HepG2 (cell line): ENCODE measurements around the gene SSNA1. TPM values are rescaled to one million over a fixed set of nuclear protein-coding genes. Genes with fewer than 3 reads are reported as not detected.

ENCODE experiments used
- AHR ChIP-seq: IDR thresholded peaks from 2 replicates; pipeline ENCODE4 v1.6.1; 2018; ENCODE audit warnings: missing genetic modification reagents, missing compliant biosample characterization
- CEBPG ChIP-seq: IDR thresholded peaks from 2 replicates; pipeline ENCODE4 v1.6.1; 2016
- CHD4 ChIP-seq: fragments of 200-600 bp; sonication (generic); IDR thresholded peaks from 2 replicates; pipeline ENCODE4 v1.7.0; 2017; ENCODE audit warnings: mild to moderate bottlenecking, low read length, borderline replicate concordance
- KDM3A ChIP-seq: IDR thresholded peaks from 2 replicates; pipeline ENCODE4 v1.6.1; 2018; ENCODE audit warnings: low read depth, missing compliant biosample characterization
- KLF6 ChIP-seq: IDR thresholded peaks from 2 replicates; pipeline ENCODE4 v1.8.0; 2016; ENCODE audit warnings: missing biosample characterization, missing genetic modification reagents
- NPAS2 ChIP-seq: sonication (generic); formaldehyde crosslinking; IDR thresholded peaks from 2 replicates; pipeline ENCODE4 v1.8.0; 2022; ENCODE audit warnings: mild to moderate bottlenecking, missing genetic modification reagents, borderline replicate concordance
- PAWR ChIP-seq: sonication (generic); formaldehyde crosslinking; IDR thresholded peaks from 2 replicates; pipeline ENCODE4 v1.4.0; 2020; ENCODE audit warnings: missing genetic modification reagents, mild to moderate bottlenecking, borderline replicate concordance
- PLRG1 ChIP-seq: fragments of 450-650 bp; conservative IDR thresholded peaks from 2 replicates; pipeline ENCODE4 v1.6.1; 2016
- POLR2G ChIP-seq: fragments of 200-400 bp; formaldehyde crosslinking; IDR thresholded peaks from 2 replicates; pipeline ENCODE4 v1.6.1; 2018; ENCODE audit warnings: mild to moderate bottlenecking, low read depth, low read length, moderate library complexity
- TFDP2 ChIP-seq: sonication (generic); formaldehyde crosslinking; IDR thresholded peaks from 2 replicates; pipeline ENCODE4 v1.4.0; 2020; ENCODE audit warnings: missing genetic modification reagents
- UBTF ChIP-seq: sonication (generic); formaldehyde crosslinking; IDR thresholded peaks from 2 replicates; pipeline ENCODE4 v1.4.0; 2020; ENCODE audit warnings: mild to moderate bottlenecking, missing genetic modification reagents
- ZNF451 ChIP-seq: sonication (generic); formaldehyde crosslinking; IDR thresholded peaks from 2 replicates; pipeline ENCODE4 v1.5.0; 2020; ENCODE audit warnings: mild to moderate bottlenecking, missing genetic modification reagents
- ZNF547 ChIP-seq: sonication (generic); formaldehyde crosslinking; IDR thresholded peaks from 2 replicates; pipeline ENCODE4 v1.5.1; 2020; ENCODE audit warnings: mild to moderate bottlenecking, missing genetic modification reagents
- ZNF652 ChIP-seq: IDR thresholded peaks from 2 replicates; pipeline ENCODE4 v1.6.1; 2016; ENCODE audit warnings: low read depth, borderline replicate concordance
- ZNF788 ChIP-seq: sonication (generic); formaldehyde crosslinking; IDR thresholded peaks from 2 replicates; pipeline ENCODE4 v1.5.0; 2020; ENCODE audit warnings: mild to moderate bottlenecking, missing genetic modification reagents, borderline replicate concordance
- ZNF83 ChIP-seq: sonication (generic); formaldehyde crosslinking; IDR thresholded peaks from 2 replicates; pipeline ENCODE4 v1.4.0; 2020; ENCODE audit warnings: missing genetic modification reagents, mild to moderate bottlenecking, borderline replicate concordance
- polyA plus RNA-seq, 8 experiments: library from polyadenylated mRNA; depleted of rRNA in 3 of 8; stranded (reverse) in 7 of 8; unstranded in 1 of 8; fragments of >200 nt; fragmentation: Illumina TruSeq in 4 of 8; extraction: Trizol in 4 of 8; gene quantifications; 2 replicates each; pipeline versions ENCODE4 v1.2.1 to v1.2.3, GENCODE V29; 2011 to 2016; ENCODE audit warnings: low read depth in 4 of 8, missing spikeins in 1 of 8, mixed read lengths in 1 of 8; ENCODE audit not compliant: insufficient read depth in 1 of 8
- total RNA-seq, 5 experiments: library from RNA; depleted of rRNA; stranded (reverse); fragments of >200 nt; fragmentation: Illumina TruSeq; extraction: Trizol; gene quantifications; 2 replicates each; pipeline ENCODE4 v1.2.3, GENCODE V29; 2016; ENCODE audit warnings: low read depth in 1 of 5
- TF ChIP-seq, protein P1 (sequence below): sonication (generic); IDR thresholded peaks from 2 replicates; pipeline ENCODE4 v1.6.1; 2016; ENCODE audit warnings: low read depth, borderline replicate concordance
- TF ChIP-seq, protein P2 (sequence below): sonication (generic); formaldehyde crosslinking; IDR thresholded peaks from 2 replicates; pipeline ENCODE4 v1.4.0; 2020; ENCODE audit warnings: missing genetic modification reagents
- TF ChIP-seq, protein P3 (sequence below): sonication (generic); formaldehyde crosslinking; IDR thresholded peaks from 2 replicates; pipeline ENCODE4 v1.4.0; 2020; ENCODE audit warnings: missing genetic modification reagents
- TF ChIP-seq, protein P4 (sequence below): sonication (generic); formaldehyde crosslinking; IDR thresholded peaks from 2 replicates; pipeline ENCODE4 v1.4.0; 2020; ENCODE audit warnings: mild to moderate bottlenecking, missing genetic modification reagents

Gene SSNA1
- total and polyA plus RNA-seq, 2 of the 13 experiments (the other 11 are each of a cell fraction or from before 2014, with no cell fraction given) = 35.9 to 49.4 TPM

- TF ChIP-seq UBTF (CRISPR knock-in tag) (peak; percentile 73), NPAS2 (CRISPR knock-in tag) (no peak), PLRG1 (no peak), CEBPG (CRISPR knock-in tag) (peak; percentile 34; the same call in 1 of the 2 replicates), ZNF547 (peak; percentile 72), KLF6 (CRISPR knock-in tag) (peak; percentile 52; the same call in 1 of the 2 replicates), AHR (CRISPR knock-in tag) (no peak), ZNF652 (CRISPR knock-in tag) (no peak), PAWR (CRISPR knock-in tag) (no peak), TFDP2 (CRISPR knock-in tag) (peak; percentile 95), ZNF788 (CRISPR knock-in tag) (peak; percentile 47; the same call in 1 of the 2 replicates), ZNF451 (no peak), ZNF83 (no peak), KDM3A (CRISPR knock-in tag) (peak; percentile 64; the same call in 1 of the 2 replicates), CHD4 (no peak), POLR2G (peak; percentile 88)
- TF ChIP-seq, protein P1, sequence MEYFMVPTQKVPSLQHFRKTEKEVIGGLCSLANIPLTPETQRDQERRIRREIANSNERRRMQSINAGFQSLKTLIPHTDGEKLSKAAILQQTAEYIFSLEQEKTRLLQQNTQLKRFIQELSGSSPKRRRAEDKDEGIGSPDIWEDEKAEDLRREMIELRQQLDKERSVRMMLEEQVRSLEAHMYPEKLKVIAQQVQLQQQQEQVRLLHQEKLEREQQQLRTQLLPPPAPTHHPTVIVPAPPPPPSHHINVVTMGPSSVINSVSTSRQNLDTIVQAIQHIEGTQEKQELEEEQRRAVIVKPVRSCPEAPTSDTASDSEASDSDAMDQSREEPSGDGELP = no peak
- TF ChIP-seq, protein P2, sequence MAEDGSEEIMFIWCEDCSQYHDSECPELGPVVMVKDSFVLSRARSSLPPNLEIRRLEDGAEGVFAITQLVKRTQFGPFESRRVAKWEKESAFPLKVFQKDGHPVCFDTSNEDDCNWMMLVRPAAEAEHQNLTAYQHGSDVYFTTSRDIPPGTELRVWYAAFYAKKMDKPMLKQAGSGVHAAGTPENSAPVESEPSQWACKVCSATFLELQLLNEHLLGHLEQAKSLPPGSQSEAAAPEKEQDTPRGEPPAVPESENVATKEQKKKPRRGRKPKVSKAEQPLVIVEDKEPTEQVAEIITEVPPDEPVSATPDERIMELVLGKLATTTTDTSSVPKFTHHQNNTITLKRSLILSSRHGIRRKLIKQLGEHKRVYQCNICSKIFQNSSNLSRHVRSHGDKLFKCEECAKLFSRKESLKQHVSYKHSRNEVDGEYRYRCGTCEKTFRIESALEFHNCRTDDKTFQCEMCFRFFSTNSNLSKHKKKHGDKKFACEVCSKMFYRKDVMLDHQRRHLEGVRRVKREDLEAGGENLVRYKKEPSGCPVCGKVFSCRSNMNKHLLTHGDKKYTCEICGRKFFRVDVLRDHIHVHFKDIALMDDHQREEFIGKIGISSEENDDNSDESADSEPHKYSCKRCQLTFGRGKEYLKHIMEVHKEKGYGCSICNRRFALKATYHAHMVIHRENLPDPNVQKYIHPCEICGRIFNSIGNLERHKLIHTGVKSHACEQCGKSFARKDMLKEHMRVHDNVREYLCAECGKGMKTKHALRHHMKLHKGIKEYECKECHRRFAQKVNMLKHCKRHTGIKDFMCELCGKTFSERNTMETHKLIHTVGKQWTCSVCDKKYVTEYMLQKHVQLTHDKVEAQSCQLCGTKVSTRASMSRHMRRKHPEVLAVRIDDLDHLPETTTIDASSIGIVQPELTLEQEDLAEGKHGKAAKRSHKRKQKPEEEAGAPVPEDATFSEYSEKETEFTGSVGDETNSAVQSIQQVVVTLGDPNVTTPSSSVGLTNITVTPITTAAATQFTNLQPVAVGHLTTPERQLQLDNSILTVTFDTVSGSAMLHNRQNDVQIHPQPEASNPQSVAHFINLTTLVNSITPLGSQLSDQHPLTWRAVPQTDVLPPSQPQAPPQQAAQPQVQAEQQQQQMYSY (CRISPR knock-in tag) = peak; percentile 76; the same call in 1 of the 2 replicates
- TF ChIP-seq, protein P3, sequence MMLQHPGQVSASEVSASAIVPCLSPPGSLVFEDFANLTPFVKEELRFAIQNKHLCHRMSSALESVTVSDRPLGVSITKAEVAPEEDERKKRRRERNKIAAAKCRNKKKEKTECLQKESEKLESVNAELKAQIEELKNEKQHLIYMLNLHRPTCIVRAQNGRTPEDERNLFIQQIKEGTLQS = no peak
- TF ChIP-seq, protein P4, sequence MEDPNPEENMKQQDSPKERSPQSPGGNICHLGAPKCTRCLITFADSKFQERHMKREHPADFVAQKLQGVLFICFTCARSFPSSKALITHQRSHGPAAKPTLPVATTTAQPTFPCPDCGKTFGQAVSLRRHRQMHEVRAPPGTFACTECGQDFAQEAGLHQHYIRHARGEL (CRISPR knock-in tag) = no peak
These were observed 16.9 kb downstream of the SSNA1 start, which contains the start of the genes NDOR1 and TMEM203 (continued) for GRCh38 chr9:137205126-137206069.
